GM21619 (cell line): ENCODE measurements around the gene STXBP1.
"Not testable (repeated sequence)": the region's sequence is repeated elsewhere in the genome, so short reads cannot be mapped to it uniquely, and the experiment has no call there.

ENCODE experiments used
- ATAC-seq: cut with Tn5 transposase; IDR thresholded peaks from one replicate; pipeline ENCODE4 v1.9.1; 2021; ENCODE audit not compliant: unreplicated experiment

The STXBP1 gene

DNA sequence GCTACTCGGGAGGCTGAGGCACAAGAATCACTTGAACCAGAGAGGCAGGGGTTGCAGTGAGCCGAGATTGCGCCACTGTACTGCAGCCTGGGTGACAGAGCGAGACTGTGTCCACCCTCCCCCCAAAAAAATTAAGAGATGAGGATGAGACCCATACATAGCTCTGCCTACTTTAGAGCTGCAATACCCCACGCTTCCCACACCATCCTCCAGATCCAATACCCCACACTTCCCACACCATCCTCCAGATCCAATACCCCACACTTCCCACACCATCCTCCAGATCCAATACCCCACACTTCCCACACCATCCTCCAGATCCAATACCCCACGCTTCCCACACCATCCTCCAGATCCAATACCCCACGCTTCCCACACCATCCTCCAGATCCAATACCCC is 34.9 kb upstream of the STXBP1 start:
- not testable (repeated sequence) for ATAC-seq

DNA sequence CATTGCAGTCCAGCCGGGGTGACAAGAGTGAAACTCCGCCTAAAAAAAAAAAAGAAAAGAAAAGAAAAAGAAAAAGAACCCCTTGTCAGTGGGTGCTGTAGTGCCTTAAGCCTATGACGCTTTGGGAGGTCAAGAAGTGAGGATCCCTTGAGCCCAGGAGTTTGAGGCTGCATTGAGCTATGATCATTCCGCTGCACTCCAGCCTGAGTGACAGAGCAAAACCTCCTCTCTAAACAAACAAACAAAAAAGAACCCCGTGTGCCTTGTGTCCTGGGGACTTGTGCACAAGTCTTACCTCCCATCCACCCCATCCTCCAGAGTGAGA is 33.5 kb upstream of the STXBP1 start:
- ATAC-seq: no peak

DNA sequence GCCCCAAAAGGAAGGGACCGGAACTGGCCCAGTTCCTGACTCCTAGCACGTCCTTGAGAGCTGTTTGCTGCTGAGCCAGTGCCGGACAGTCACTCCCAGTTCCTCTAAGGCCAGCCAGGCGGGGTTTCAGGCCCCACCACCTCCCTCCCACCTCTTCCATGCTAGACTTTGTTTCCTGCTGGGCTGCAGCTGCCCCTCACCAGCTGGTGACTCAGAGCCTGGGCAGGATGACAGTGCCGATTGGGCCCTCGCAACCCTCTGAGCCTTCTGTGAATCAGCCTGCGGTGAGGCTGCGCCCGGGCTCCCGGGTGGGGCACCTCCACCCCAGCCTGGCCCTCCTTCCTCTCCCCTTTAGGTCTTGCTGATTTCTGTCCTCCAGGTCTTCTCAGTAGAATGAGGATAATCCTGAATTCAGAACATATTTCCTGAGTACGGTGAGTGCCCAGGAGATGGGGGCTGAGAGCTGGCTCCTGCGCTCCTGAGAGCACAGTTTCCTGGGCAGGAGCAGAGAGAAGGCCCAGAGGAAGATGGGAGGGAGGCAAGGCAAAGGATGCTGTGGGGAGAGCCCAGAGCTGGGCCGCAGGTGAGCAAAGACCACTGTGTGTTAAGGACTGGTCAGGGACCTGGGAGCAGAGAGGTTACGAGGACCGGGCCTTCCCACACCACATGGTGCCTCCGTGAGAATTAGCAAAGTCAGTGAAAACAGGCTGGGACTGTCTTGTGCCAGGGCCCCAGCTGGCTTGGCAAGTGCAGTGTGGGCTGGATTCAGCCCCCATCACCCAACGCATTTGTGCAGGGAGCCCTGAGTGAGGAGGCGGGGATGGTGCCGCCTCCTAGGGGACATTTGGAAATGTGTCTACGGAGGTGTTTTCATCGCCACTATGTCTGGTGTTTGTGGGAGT is 32.9 kb upstream of the STXBP1 start:
- ATAC-seq: no peak

- no peak for ATAC-seq
These were observed 31.7 kb upstream of the STXBP1 start for GRCh38 chr9:127580366-127580765.

DNA sequence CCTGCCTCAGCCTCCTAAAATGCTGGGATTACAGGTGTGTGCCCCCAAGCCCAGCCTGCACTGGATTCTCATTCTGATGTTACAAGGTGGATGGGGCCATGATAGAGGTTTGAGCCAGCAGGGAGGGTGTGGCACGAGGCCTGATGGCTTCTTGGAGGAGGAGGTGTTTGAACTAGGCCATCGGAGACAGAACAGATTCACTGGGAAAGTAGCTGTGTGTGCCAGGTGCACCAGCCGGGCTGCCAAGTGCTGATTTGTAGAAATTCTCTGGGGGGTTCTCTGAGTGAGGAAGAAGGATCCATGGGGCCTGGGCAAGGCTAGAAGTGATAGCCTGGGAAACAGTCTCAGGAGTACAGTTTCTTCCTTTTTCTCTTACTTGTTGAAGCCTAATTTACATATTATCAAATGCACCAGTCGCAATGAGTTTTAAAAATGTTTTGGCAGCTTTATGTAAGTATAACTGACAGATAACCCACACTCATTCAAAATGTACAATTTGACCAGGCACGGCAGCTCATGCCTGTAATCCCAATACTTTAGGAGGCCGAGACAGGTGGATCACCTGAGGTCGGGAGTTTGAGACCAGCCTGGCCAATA is 31.1 kb upstream of the STXBP1 start:
- ATAC-seq: no peak

GRCh38 chr9:127584474-127584805 is 27.6 kb upstream of the STXBP1 start:
- not testable (repeated sequence) for ATAC-seq

DNA sequence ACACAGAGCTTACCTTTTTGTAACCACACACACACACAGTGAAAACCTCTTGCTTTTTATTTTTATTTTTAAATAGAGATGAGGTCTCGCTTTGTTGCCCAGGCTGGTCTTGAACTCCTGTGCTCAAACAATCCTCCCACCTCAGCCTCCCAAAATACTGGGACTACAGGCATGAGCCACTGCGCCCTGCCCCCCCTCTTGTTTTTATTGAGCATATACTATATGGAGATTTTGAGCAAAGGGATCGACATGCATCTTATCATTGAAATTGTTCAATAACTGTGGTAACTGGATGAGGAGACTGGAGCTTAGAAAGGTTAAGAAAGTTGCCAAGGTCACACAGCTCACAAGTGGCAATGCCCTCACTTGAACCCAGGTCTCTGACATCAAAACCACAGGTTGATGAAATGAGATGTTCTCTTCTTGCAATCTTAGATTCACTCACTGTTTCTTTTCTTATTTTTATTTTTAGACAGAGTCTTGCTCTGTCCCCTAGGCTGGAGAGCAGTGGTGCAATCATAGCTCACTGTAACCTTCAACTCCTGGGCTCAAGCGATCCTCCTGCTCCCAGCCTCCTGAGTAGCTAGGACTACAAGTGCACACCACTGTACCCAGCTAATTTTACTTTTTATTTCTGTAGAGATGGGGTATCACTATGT is 26.8 kb upstream of the STXBP1 start:
- ATAC-seq: no peak

DNA sequence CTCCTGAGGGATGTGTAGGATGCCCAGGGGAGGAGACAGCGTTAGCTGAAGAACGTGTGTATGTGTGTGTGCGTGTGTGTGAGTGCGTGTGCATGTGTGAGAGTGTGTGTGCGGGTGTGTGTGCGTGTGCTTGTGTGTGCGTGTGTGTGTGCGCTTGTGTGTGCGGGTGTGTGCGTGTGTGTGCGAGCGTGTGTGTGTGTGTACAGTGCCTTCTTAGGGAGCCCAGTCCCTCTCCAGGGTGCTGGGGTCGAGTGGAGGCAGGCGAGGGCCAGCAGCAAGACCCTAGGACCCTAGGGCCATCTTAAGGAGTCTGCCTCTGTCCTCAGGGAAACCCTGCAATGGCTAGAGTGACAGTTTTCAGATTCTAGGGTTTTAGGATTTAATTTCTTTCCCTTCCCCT is 26.0 kb upstream of the STXBP1 start:
- ATAC-seq: no peak

DNA sequence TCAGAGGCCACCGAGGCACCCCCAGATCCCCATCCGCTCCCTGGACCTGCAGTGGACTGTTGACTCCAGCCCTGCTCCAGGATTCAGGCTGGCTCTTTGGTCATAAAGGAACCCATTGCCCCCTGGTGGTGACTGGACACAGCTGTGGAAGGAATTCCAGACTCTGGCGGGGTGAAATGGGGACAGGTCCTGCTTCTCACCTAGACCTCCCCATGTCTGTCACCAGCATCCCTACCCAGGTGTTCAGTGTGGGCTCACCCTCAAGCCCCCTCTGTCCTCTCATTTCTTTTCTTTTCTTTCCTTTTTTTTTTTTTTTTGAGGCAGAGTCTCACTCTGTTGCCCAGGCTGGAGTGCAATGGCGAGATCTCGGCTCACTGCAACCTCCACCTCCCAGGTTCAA is 25.5 kb upstream of the STXBP1 start:
- ATAC-seq: no peak

DNA sequence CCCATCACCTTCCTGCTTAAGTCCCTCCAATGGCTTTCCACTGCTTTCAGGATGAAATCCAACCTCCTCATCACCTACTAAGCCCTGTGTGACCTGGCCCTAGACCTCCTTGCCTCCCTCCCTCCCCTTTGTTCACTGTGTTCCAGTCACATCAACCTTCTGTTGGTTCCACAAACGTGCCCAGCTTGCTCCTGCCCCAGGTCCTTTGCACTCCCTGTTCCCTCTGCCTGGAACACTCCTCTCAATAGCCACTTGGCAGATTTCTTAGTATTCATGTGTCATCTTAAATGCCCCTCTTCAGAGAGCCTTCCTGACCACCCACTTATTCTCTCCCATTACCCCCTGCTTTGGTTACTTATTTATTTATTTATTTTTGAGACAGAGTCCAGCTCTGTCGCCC is 24.1 kb upstream of the STXBP1 start:
- no peak for ATAC-seq

DNA sequence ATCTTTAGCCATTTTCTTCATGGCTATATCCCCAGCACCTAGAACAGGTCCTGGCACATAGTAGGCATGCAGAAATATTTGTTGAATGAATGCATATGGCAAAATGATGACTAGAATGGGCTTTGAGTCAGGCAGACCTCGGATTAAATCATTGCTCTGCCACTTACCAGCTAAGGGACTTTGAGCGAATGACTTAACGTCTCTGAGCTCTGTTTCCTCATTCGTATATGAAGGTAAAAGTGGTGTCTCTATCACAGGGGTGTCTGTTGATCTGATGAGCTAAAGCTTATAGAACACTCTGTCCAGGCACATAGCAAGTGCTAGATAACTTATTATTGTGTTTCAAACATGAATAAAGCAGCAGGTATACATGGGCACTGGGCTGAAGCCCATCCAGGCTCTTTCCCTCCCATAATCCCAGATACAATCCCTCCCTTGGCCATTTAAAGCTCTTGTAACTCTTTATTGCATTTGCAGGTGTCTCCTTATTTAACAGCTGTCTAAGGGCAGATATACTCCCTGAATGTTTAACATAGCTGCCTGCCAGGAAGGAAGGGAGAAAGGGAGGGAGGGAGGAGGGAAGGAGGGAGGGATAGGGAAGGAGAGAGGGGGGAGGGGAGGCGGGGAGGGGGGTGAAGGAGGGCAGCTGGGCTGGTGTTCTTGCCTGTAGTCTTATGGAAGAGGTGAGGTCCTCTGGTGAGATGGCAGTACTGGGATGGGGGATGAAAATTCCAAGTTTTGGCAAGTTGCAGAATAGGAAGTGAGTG is 23.2 kb upstream of the STXBP1 start:
- no peak for ATAC-seq

DNA sequence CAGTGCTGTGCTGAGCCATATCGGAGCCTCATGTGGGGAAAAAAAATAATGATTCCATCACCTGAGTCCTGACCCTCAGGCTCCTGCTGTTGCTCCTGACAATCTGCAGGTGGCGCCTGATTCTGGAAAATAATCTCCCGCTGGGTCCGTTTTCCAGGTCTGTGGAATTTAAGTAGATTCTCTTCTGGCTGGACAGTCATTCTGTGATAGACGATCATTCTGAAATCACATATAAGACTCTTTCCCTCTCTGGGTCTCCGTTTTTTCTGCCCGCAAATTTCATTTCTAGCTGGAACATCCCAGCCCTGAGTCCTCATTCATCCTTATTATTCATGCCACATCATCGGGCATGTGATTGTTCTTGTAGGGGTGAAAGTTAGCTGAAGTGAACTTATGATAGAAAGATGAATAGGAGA is 22.1 kb upstream of the STXBP1 start:
- no peak for ATAC-seq

DNA sequence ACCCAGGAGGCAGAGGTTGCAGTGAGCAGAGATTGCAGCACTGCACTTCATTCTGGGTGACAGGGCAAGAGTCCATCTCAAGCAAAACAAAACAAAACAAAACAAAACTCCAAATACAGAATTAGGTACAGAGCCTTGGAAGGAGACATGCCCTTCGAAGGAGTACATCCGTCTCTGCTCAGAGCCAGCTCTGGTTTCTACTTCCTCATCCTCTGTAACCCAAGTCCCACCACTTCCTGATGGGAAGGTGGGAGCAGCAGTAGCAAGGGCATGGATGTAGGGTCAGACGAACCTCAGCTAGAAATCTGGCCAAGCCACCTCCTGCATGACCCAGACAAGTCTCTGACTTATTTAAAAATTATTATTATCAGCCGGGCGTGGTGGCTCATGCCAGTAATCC is 16.5 kb upstream of the STXBP1 start:
- ATAC-seq: no peak

- no peak for ATAC-seq
These were observed 13.1 kb upstream of the STXBP1 start for GRCh38 chr9:127598839-127599549.

- no peak for ATAC-seq
These were observed 12.6 kb upstream of the STXBP1 start for GRCh38 chr9:127599550-127599891.

- ATAC-seq: no peak
These were observed 8.9 kb upstream of the STXBP1 start for GRCh38 chr9:127603226-127603625.

GRCh38 chr9:127606043-127606442 is 6.0 kb upstream of the STXBP1 start:
- no peak for ATAC-seq

DNA sequence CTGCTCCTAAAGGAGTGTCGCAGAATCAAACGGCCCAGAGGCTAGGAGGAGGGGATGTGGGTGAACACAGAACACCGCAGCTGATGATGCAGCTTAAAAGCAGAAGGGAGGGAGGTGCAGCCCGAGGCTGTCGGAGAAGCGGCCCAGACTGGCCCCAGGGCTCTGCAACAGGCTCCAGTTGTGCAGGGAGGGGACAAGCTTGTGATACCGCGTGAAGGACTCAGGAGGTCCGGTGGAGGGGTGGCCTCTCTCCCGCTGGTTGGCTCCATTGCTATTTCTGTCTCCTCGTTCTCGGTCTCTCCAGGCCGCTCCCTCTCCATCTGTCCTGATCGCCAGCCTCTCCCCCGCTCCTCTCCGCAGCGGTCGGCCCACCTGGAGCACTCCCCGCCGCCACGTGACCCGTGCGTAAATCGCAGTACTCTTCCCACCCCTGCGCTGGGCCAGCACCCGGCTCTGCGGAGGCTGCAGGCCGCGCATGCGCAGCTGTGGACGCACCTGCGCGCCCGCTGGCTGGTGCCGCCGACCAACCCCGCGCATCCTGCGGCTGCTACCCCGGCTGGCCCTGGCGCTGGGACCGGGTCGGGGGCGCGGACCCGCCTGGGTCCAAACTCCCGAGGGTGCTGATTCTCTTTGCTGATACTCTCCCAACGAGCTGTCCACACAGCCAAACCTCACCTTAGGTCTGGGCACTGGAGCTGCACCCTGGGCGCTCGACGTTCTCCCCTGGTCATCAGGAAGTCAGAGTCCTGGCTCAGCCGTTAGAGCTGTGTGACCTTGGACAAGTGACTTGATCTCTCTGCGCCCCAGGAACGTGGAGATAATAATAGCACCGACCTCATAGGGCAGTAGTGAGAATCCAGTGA is 3.7 kb upstream of the STXBP1 start:
- no peak for ATAC-seq

DNA sequence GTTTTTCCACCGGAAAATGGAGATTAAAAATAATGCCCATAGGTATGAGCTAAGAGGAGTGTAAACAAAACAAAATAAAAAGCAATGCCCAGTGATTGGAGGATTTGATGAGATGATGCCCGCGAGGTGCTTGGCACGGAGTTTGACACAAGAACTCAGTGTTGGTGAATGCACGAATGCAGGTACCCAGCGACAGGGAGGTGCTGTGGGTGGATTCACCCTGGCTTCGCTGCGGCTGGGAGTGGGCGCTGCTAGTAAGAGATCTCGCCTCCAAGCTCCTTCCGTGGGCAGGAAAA is 526 bp upstream of the STXBP1 start:
- peak; percentile 18 for ATAC-seq

- no peak for ATAC-seq
These were observed 984 bp downstream of the STXBP1 start for GRCh38 chr9:127612939-127613582.
